GM12892 (cell line): Measurements from ENCODE around the gene PSKH1.

ENCODE experiments used
- POLR2A ChIP-seq: IDR thresholded peaks from 2 replicates; pipeline ENCODE4 v1.6.1; 2011; ENCODE audit warnings: low read depth, low read length, control low read depth
- POLR2AphosphoS5 ChIP-seq: IDR thresholded peaks from 2 replicates; pipeline ENCODE4 v1.6.1; 2011; ENCODE audit warnings: low read depth, low read length, control low read depth
- TAF1 ChIP-seq: IDR thresholded peaks from 2 replicates; pipeline ENCODE4 v1.6.1; 2011; ENCODE audit warnings: low read depth, mild to moderate bottlenecking, control low read depth, low read length, borderline replicate concordance

DNA sequence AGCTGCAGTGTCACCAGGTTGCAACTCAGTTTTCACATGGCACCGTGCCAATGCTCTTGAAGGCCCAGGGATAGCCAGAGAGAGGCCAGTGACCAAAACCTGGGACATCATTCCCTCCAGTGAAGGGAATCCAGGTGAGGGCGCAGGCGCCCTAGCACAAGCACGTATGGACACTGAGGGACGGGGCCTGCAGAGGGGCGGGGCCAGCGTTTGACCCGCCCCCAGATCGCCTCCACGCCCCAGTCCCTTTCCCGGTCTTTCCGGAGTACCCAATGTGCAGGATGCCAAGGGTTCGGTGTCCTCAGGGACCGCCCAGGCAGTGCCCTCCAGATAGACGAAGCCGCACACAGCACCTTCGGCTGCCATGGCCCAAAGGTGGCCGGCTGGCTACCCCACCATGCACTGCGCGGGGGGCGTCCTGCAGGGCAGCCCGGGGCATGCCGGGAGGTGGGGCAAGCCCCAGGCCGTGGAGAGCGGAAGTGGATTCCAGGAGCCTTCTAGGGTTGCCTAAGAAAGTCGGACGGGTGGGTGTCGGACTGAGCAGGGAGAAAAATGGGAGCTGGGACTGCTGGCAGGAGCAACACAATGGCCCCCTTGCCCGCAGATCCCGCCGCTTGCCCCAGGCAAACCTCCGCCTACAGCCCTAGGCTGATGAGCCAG lies 70.7 kb downstream of the PSKH1 start:
- no peak for TF ChIP-seq POLR2AphosphoS5
- TF ChIP-seq POLR2A: no peak
- no peak for TF ChIP-seq TAF1
